H1 (cell line): ENCODE data around the gene GRIK1. TPM values are rescaled to one million over a fixed set of nuclear protein-coding genes. Genes with fewer than 3 reads are reported as not detected.

Source experiments
- CTCF ChIA-PET: fragments of 300-600 bp; sonication (Branson Sonifier 250); formaldehyde crosslinking; loops from one replicate; lab custom pipeline; 2021; ENCODE audit not compliant: partially characterized antibody; lab: Charles Lee
- POLR2A ChIA-PET: fragments of 300-600 bp; sonication (Branson Sonifier 250); formaldehyde crosslinking; loops from one replicate; lab custom pipeline; 2021; ENCODE audit warnings: inconsistent platforms; ENCODE audit not compliant: partially characterized antibody; lab: Charles Lee
- DNase-seq, 2 experiments: peaks; one replicate each; pipeline versions ENCODE4 v3.0.0 to v3.0.0-alpha.2; 2010 to 2022; ENCODE audit warnings: low spot score in 2 of 2, low read depth in 1 of 2, mixed read lengths in 1 of 2
- FAIRE-seq: peaks from 2 replicates; lab custom pipeline; 2011; peaks lifted over from hg19 to GRCh38; lab: Jason Lieb, UNC
- H2AFZ ChIP-seq: 2 replicates; pipeline ENCODE4 v1.8.1; 2012; ENCODE audit warnings: low read length, inconsistent platforms
- H2AK5ac ChIP-seq: 2 replicates; pipeline ENCODE4 v1.6.1; 2013; ENCODE audit warnings: low read depth, low read length
- H2BK120ac ChIP-seq: replicated peaks from 2 replicates; pipeline ENCODE3; 2013; ENCODE audit warnings: low read depth, low read length, inconsistent platforms
- H2BK12ac ChIP-seq: 2 replicates; pipeline ENCODE4 v1.6.1; 2013; ENCODE audit warnings: low read depth, low read length
- H2BK15ac ChIP-seq: 2 replicates; pipeline ENCODE4 v1.6.1; 2013; ENCODE audit warnings: low read length
- H2BK20ac ChIP-seq: 2 replicates; pipeline ENCODE4 v1.6.1; 2013; ENCODE audit warnings: low read length
- H2BK5ac ChIP-seq: 2 replicates; pipeline ENCODE4 v1.6.1; 2013; ENCODE audit warnings: low read depth, low read length
- H3K14ac ChIP-seq: 2 replicates; pipeline ENCODE4 v1.6.1; 2013; ENCODE audit warnings: inconsistent platforms; ENCODE audit not compliant: insufficient read length
- H3K18ac ChIP-seq: 2 replicates; pipeline ENCODE4 v1.6.1; 2013; ENCODE audit warnings: low read length; ENCODE audit errors: extremely low read depth
- H3K23ac ChIP-seq: 2 replicates; pipeline ENCODE4 v1.6.1; 2013; ENCODE audit warnings: inconsistent platforms; ENCODE audit not compliant: insufficient read length
- H3K23me2 ChIP-seq: 2 replicates; pipeline ENCODE4 v1.6.1; 2013; ENCODE audit warnings: low read depth, low read length
- H3K27ac ChIP-seq: 2 replicates; pipeline ENCODE4 v1.6.1; 2011; ENCODE audit warnings: low read depth, low read length, inconsistent platforms
- H3K27me3 ChIP-seq, 4 experiments: replicated peaks in 1 of 4; 1 replicate in 1 of 4; 2 replicates in 3 of 4; pipeline versions ENCODE4 v1.6.1 to v1.8.1; 2011 to 2013; ENCODE audit warnings: low read length in 3 of 4, mild to moderate bottlenecking in 3 of 4, inconsistent platforms in 2 of 4, mixed read lengths in 2 of 4, moderate library complexity in 1 of 4; ENCODE audit not compliant: control insufficient read depth in 3 of 4, insufficient read depth in 3 of 4; ENCODE audit errors: extremely low read depth in 1 of 4
- H3K36me3 ChIP-seq, 4 experiments: 2 replicates each; pipeline versions ENCODE4 v1.6.1 to v1.8.1; 2011 to 2013; ENCODE audit warnings: mild to moderate bottlenecking in 4 of 4, low read length in 3 of 4, moderate library complexity in 2 of 4, control low read depth in 1 of 4, inconsistent platforms in 1 of 4; ENCODE audit not compliant: insufficient read depth in 4 of 4, control insufficient read depth in 2 of 4
- H3K4ac ChIP-seq: replicated peaks from 2 replicates; pipeline ENCODE3; 2013; ENCODE audit warnings: low read length, low read depth, mixed read lengths, inconsistent platforms; ENCODE audit not compliant: insufficient read length
- H3K4me1 ChIP-seq, 4 experiments: replicated peaks in 1 of 4; 1 replicate in 1 of 4; 2 replicates in 3 of 4; pipeline versions ENCODE4 v1.6.1 to v1.8.1; 2011 to 2013; ENCODE audit warnings: low read length in 3 of 4, inconsistent platforms in 2 of 4, mixed read lengths in 1 of 4; ENCODE audit not compliant: insufficient read depth in 4 of 4, control insufficient read depth in 3 of 4
- H3K4me2 ChIP-seq, 2 experiments: 2 replicates each; pipeline versions ENCODE4 v1.6.1 to v1.8.1; 2011 to 2013; ENCODE audit warnings: low read depth in 2 of 2, low read length in 2 of 2, control low read depth in 1 of 2, inconsistent platforms in 1 of 2, mild to moderate bottlenecking in 1 of 2; ENCODE audit not compliant: insufficient read depth in 1 of 2
- H3K4me3 ChIP-seq, 4 experiments: fragments of 200-600, 300-600 bp in 1 of 4; sonication (generic), shearing (Covaris generic), sonication (Bioruptor Twin) in 1 of 4; 2 replicates each; pipeline versions ENCODE4 v1.5.1 to v1.8.1; 2011 to 2016; ENCODE audit warnings: low read length in 4 of 4, low read depth in 3 of 4, control low read depth in 2 of 4, inconsistent platforms in 2 of 4, mild to moderate bottlenecking in 2 of 4, mixed read lengths in 1 of 4, moderate library complexity in 1 of 4; ENCODE audit not compliant: insufficient read depth in 2 of 4; ENCODE audit errors: extremely low read depth in 1 of 4
- H3K56ac ChIP-seq: replicated peaks from 2 replicates; pipeline ENCODE3; 2013; ENCODE audit warnings: low read depth, mild to moderate bottlenecking, mixed read lengths, low read length, inconsistent platforms; ENCODE audit not compliant: insufficient read length
- H3K79me1 ChIP-seq: 2 replicates; pipeline ENCODE4 v1.6.1; 2013; ENCODE audit warnings: low read depth, low read length, control low read depth
- H3K79me2 ChIP-seq, 2 experiments: 2 replicates each; pipeline versions ENCODE4 v1.6.1 to v1.8.1; 2012 to 2013; ENCODE audit warnings: low read length in 2 of 2, mild to moderate bottlenecking in 2 of 2, inconsistent platforms in 1 of 2; ENCODE audit not compliant: insufficient read depth in 2 of 2, control insufficient read depth in 1 of 2
- H3K9ac ChIP-seq, 4 experiments: replicated peaks in 1 of 4; 1 replicate in 1 of 4; 2 replicates in 3 of 4; pipeline versions ENCODE4 v1.6.1 to v1.8.1; 2011 to 2013; ENCODE audit warnings: low read depth in 3 of 4, low read length in 3 of 4, control low read depth in 2 of 4, mild to moderate bottlenecking in 2 of 4, moderate library complexity in 2 of 4, inconsistent platforms in 1 of 4; ENCODE audit errors: extremely low read depth in 1 of 4
- H3K9me3 ChIP-seq, 2 experiments: 2 replicates each; pipeline versions ENCODE4 v1.6.1 to v1.8.1; 2012 to 2013; ENCODE audit warnings: mild to moderate bottlenecking in 2 of 2, moderate library complexity in 2 of 2, control low read depth in 1 of 2, inconsistent platforms in 1 of 2, low read depth in 1 of 2, low read length in 1 of 2, mixed read lengths in 1 of 2; ENCODE audit not compliant: insufficient read depth in 2 of 2
- H4K20me1 ChIP-seq, 2 experiments: replicated peaks in 1 of 2; 2 replicates each; pipeline versions ENCODE3 to v1.8.1; 2011 to 2013; ENCODE audit warnings: inconsistent platforms in 2 of 2, low read length in 2 of 2, mild to moderate bottlenecking in 1 of 2; ENCODE audit not compliant: insufficient read depth in 2 of 2, control insufficient read depth in 1 of 2
- H4K5ac ChIP-seq: 2 replicates; pipeline ENCODE4 v1.6.1; 2013; ENCODE audit warnings: low read length, low read depth, mixed read lengths, inconsistent platforms; ENCODE audit not compliant: insufficient read length
- H4K8ac ChIP-seq: 2 replicates; pipeline ENCODE4 v1.8.0; 2013; ENCODE audit warnings: mild to moderate bottlenecking, moderate library complexity, low read length, inconsistent platforms; ENCODE audit not compliant: insufficient read depth; ENCODE audit errors: extremely low read depth
- H4K91ac ChIP-seq: replicated peaks from 2 replicates; pipeline ENCODE3; 2013; ENCODE audit warnings: low read length, mixed read lengths, inconsistent platforms; ENCODE audit not compliant: insufficient read length
- ASH2L ChIP-seq: fragments of 200-600, 300-600 bp; sonication (generic); IDR thresholded peaks from one replicate; pipeline ENCODE4 v1.7.1; 2017; ENCODE audit warnings: low read length
- CEBPB ChIP-seq: IDR thresholded peaks from 2 replicates; pipeline ENCODE4 v1.6.1; 2012; ENCODE audit warnings: low read depth, low read length
- CTBP2 ChIP-seq: IDR thresholded peaks from 2 replicates; pipeline ENCODE4 v1.7.0; 2011; ENCODE audit warnings: borderline replicate concordance, mild to moderate bottlenecking, moderate library complexity, mixed read lengths, low read length; ENCODE audit not compliant: insufficient read depth, insufficient read length
- GABPA ChIP-seq: IDR thresholded peaks from 2 replicates; pipeline ENCODE4 v1.6.1; 2011; ENCODE audit warnings: mild to moderate bottlenecking, low read length, moderate library complexity, borderline replicate concordance; ENCODE audit not compliant: insufficient read depth
- POLR2A ChIP-seq, 2 experiments: IDR thresholded peaks; 1 replicate in 1 of 2; 2 replicates in 1 of 2; pipeline ENCODE4 v1.6.1; 2011; ENCODE audit warnings: low read depth in 2 of 2, low read length in 2 of 2, mild to moderate bottlenecking in 2 of 2; ENCODE audit errors: control extremely low read depth in 1 of 2
- RFX5 ChIP-seq: IDR thresholded peaks from 2 replicates; pipeline ENCODE4 v1.6.1; 2011; ENCODE audit warnings: low read depth, low read length, improper control_type of control experiment, borderline replicate concordance
- RNF2 ChIP-seq: fragments of 200-900, 300-1000 bp; sonication (generic); IDR thresholded peaks from 2 replicates; pipeline ENCODE4 v1.7.1; 2016; ENCODE audit warnings: borderline replicate concordance, low read depth, mild to moderate bottlenecking, antibody characterized with exemption, low read length; ENCODE audit not compliant: poor library complexity, severe bottlenecking; ENCODE audit errors: missing control alignments
- SIX5 ChIP-seq: IDR thresholded peaks from 2 replicates; pipeline ENCODE4 v1.6.1; 2011; ENCODE audit warnings: mild to moderate bottlenecking, low read depth, low read length
- SP1 ChIP-seq: IDR thresholded peaks from 2 replicates; pipeline ENCODE4 v1.6.1; 2011; ENCODE audit warnings: low read depth, low read length
- SP2 ChIP-seq: IDR thresholded peaks from 2 replicates; pipeline ENCODE4 v1.6.1; 2012; ENCODE audit warnings: mild to moderate bottlenecking, low read length, inconsistent platforms
- SRF ChIP-seq: IDR thresholded peaks from 2 replicates; pipeline ENCODE4 v1.6.1; 2011; ENCODE audit warnings: mild to moderate bottlenecking, low read depth, low read length, moderate library complexity
- TAF1 ChIP-seq: IDR thresholded peaks from 2 replicates; pipeline ENCODE4 v1.6.1; 2011; ENCODE audit warnings: mild to moderate bottlenecking, low read depth, low read length
- TEAD4 ChIP-seq: IDR thresholded peaks from 2 replicates; pipeline ENCODE4 v1.6.1; 2012; ENCODE audit warnings: low read depth, low read length, inconsistent platforms, mixed read lengths
- ZNF274 ChIP-seq: IDR thresholded peaks from 2 replicates; pipeline ENCODE4 v1.7.0; 2012; ENCODE audit warnings: low read length, borderline replicate concordance; ENCODE audit errors: extremely low read depth
- WGBS, 2 experiments: shearing (Covaris generic) in 1 of 2; methylation state at CpG; one replicate each; pipeline versions ENCODE4 v1.1.6 to v1.1.7; 2013 to 2015; ENCODE audit warnings: low lambda C conversion rate in 2 of 2, mixed read lengths in 2 of 2, inconsistent platforms in 1 of 2, low coverage in 1 of 2, missing lambda C conversion rate in 1 of 2; ENCODE audit not compliant: insufficient replicate concordance in 2 of 2, insufficient coverage in 1 of 2, insufficient read length in 1 of 2; ENCODE audit errors: extremely low coverage in 1 of 2, missing lambda C conversion rate in 1 of 2; 5-methylcytosine and 5-hydroxymethylcytosine counted together
- polyA plus RNA-seq, 7 experiments: library from polyadenylated mRNA; depleted of rRNA in 3 of 7; stranded (reverse) in 5 of 7; unstranded in 2 of 7; fragments of >200 nt in 5 of 7; fragments of 200-250 nt in 2 of 7; gene quantifications; 1 replicate in 5 of 7; 2 replicates in 1 of 7; 4 replicates in 1 of 7; pipeline versions ENCODE4 v1.2.1 to v1.2.3, GENCODE V29; 2011 to 2013; ENCODE audit warnings: missing spikeins in 2 of 7, mixed read lengths in 2 of 7
- total RNA-seq: library from RNA; stranded (reverse); fragmentation: NEBNext Ultra II Directional; extraction: Animal tissue kit (Norgen Biotek cat#: 25700); gene quantifications from 2 replicates; pipeline ENCODE4 v1.2.1, GENCODE V29; 2021

GRIK1 gene
- total and polyA plus RNA-seq, 2 of the 8 experiments (the other 6 are each of a cell fraction or from before 2014, with no cell fraction given): 0.11 to 0.32 TPM

DNA sequence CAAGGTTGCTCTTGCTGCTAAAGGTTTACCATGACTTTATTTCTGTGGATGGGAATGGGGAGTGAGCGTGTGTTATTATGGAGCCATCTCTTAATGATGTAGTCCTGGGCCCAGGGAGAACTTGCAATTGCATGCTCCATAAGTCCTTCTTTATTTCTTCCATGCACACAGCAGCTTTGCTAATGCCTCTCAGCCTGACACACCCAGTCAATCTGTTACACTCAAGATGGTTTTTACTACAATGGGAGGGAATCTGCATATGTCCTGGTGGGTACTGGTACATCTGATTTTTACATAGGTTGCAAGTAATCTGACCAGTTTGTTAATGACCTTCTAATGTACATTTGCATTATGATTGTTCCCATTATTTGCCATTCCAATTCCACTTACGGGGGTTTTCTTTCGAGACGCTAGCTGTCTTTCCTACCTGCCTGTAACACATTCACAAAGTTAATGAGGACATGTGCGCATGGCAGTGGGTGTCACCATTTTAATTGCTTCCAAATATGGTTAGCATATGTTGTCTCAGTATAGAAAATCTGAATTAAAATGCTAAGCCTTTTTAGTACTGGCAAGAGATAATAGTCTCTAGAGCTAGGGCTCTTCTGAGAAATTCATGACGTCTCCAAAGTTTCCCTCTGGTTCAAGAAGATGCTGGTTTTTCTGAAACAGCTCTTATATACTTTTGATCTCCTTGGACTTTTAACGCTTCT lies 188.2 kb downstream of the GRIK1 start:
- H3K27me3 ChIP-seq: no peaks in the 10 kb centered on the region
- no peak overlapping the region for H3K9ac ChIP-seq
- no peaks in the 10 kb centered on the region for H3K79me1 ChIP-seq
- H3K9me3 ChIP-seq: no peaks in the 10 kb centered on the region
- no peak overlapping the region for H3K14ac ChIP-seq
- H4K20me1 ChIP-seq: no peaks in the 10 kb centered on the region
- no peak overlapping the region for H4K91ac ChIP-seq
- H3K18ac ChIP-seq: no peak overlapping the region
- no peak overlapping the region for H2AFZ ChIP-seq
- FAIRE-seq: no peak
- no peak for DNase-seq
- H2BK15ac ChIP-seq: no peak overlapping the region
- H3K23ac ChIP-seq: no peak overlapping the region
- H3K4ac ChIP-seq: no peak overlapping the region
- no peak overlapping the region for H4K8ac ChIP-seq
- H3K27ac ChIP-seq: no peak overlapping the region
- H4K5ac ChIP-seq: no peak overlapping the region
- no peak overlapping the region for H2BK5ac ChIP-seq
- ChIA-PET POLR2A (no interaction called here), CTCF (interaction anchor here (0.6 to 1.3 kb wide), 3 partner anchors 12 to 99 kb away, joined by 3 to 4 read pairs (median 3); no protein-coding TSS in a partner anchor)
- H3K4me2 ChIP-seq: no peak overlapping the region
- no peak overlapping the region for H2BK20ac ChIP-seq
- H3K56ac ChIP-seq: no peak overlapping the region
- H3K4me3 ChIP-seq: no peak overlapping the region
- 89% methylated on average over 7 of the region's 7 CpGs; no CpG with 5 or more reads in 1 of the 2 experiments for WGBS, 2 experiments
- H3K36me3 ChIP-seq: no peaks in the 10 kb centered on the region
- no peak overlapping the region for H2BK12ac ChIP-seq
- no peak overlapping the region for H2BK120ac ChIP-seq
- H3K23me2 ChIP-seq: no peaks in the 10 kb centered on the region
- peaks cover 0 to 7% (median 4%) of the 10 kb centered on the region in 4 experiments; a peak in 3 of 7 replicates for H3K4me1 ChIP-seq
- H3K79me2 ChIP-seq: no peaks in the 10 kb centered on the region
- no peak overlapping the region for H2AK5ac ChIP-seq
- TF ChIP-seq SP1 (no peak), SRF (no peak), TAF1 (no peak), GABPA (no peak), ZNF274 (no peak), CEBPB (no peak), SIX5 (no peak), ASH2L (no peak), SP2 (no peak), RNF2 (no peak), CTBP2 (no peak), POLR2A (IDR thresholded peaks at IDR 0.05; ENCODE audit: control extremely low read depth in 1 of 2, low read depth in 2 of 2, low read length in 2 of 2) (no peak), TEAD4 (no peak), RFX5 (no peak)
